Tibial nerve (tissue), 4 donors: ENCODE results near the gene SRGAP2C. TPM values are rescaled to one million over a fixed set of nuclear protein-coding genes. Genes with fewer than 3 reads are reported as not detected.
"Not testable (repeated sequence)": the region's sequence is repeated elsewhere in the genome, so short reads cannot be mapped to it uniquely, and the experiment has no call there.

Experiments
- DNase-seq, 2 donors: peaks; one replicate each; pipeline ENCODE4 v3.0.0-alpha.2; 2019; ENCODE audit warnings: low spot score in 2 of 2
- H3K27ac ChIP-seq, 4 donors: fragments of 200-600 bp; sonication (generic) in 3 of 4; one replicate each; pipeline ENCODE4 v1.5.1; 2017 to 2019; ENCODE audit warnings: mild to moderate bottlenecking in 1 of 4
- H3K27me3 ChIP-seq, 2 donors: fragments of 200-600 bp; sonication (generic) in 1 of 2; one replicate each; pipeline versions ENCODE4 v1.5.1 to v1.6.0; 2017 to 2019
- H3K36me3 ChIP-seq, 3 donors: fragments of 200-600 bp; sonication (generic); one replicate each; pipeline ENCODE4 v1.5.1; 2018 to 2019
- H3K4me1 ChIP-seq, 4 donors: fragments of 200-600 bp; sonication (generic) in 3 of 4; one replicate each; pipeline ENCODE4 v1.5.1; 2017 to 2019
- H3K4me3 ChIP-seq, 4 donors: fragments of 200-600 bp; sonication (generic) in 3 of 4; one replicate each; pipeline ENCODE4 v1.5.1; 2017 to 2019; ENCODE audit warnings: mild to moderate bottlenecking in 1 of 4, moderate library complexity in 1 of 4
- H3K9me3 ChIP-seq, 4 donors: fragments of 200-600 bp; sonication (generic) in 3 of 4; one replicate each; pipeline ENCODE4 v1.5.1; 2017 to 2019
- WGBS, 2 donors: methylation state at CpG; one replicate each; pipeline ENCODE4 v1.1.5; 2018; 5-methylcytosine and 5-hydroxymethylcytosine counted together
- total RNA-seq, 4 donors: library from RNA; depleted of rRNA; stranded (reverse); fragments of >200 nt; gene quantifications; one replicate each; pipeline ENCODE4 v1.1.0, GENCODE V29; 2016

Gene SRGAP2C
- total RNA-seq, 4 donors from 2014 or later = 42.0 to 70.4 (median 50.8) TPM

GRCh38 chr1:121197095-121197882 lies 12.5 kb downstream of the SRGAP2C start:
- not testable (repeated sequence) for H3K4me3 ChIP-seq, H3K4me1 ChIP-seq, H3K27ac ChIP-seq, DNase-seq, H3K9me3 ChIP-seq, H3K27me3 ChIP-seq, H3K36me3 ChIP-seq
- 85 to 100% methylated on average over 1 to 2 of the region's 7 CpGs for WGBS, 2 donors

GRCh38 chr1:121199763-121200162 lies 15.0 kb downstream of the SRGAP2C start:
- not testable (repeated sequence) for H3K4me1 ChIP-seq, H3K9me3 ChIP-seq, H3K4me3 ChIP-seq, H3K36me3 ChIP-seq, H3K27ac ChIP-seq, DNase-seq, H3K27me3 ChIP-seq
- 85 to 86% methylated on average over 1 of the region's 3 CpGs for WGBS, 2 donors

GRCh38 chr1:121200232-121200631 lies 15.5 kb downstream of the SRGAP2C start:
- not testable (repeated sequence) for H3K27ac ChIP-seq, H3K4me1 ChIP-seq, DNase-seq, H3K36me3 ChIP-seq, H3K27me3 ChIP-seq, H3K9me3 ChIP-seq, H3K4me3 ChIP-seq
- no CpG with 5 or more reads among the region's 1 CpG for WGBS, 2 donors

- H3K4me1 ChIP-seq, DNase-seq, H3K36me3 ChIP-seq, H3K27me3 ChIP-seq, H3K9me3 ChIP-seq, H3K4me3 ChIP-seq: not testable (repeated sequence)
- H3K27ac ChIP-seq = peak overlapping the region in 2 of 4 donors; percentile 52 to 70
- WGBS, 2 donors = 40 to 46% methylated on average over 9 of the region's 13 CpGs
Observed at GRCh38 chr1:121200985-121201981, 16.5 kb downstream of the SRGAP2C start.

- not testable (repeated sequence) for H3K4me1 ChIP-seq, H3K9me3 ChIP-seq, H3K27ac ChIP-seq, H3K36me3 ChIP-seq, DNase-seq, H3K4me3 ChIP-seq, H3K27me3 ChIP-seq
- 76 to 81% methylated on average over 3 of the region's 3 CpGs for WGBS, 2 donors
Observed at GRCh38 chr1:121202986-121203385, 18.2 kb downstream of the SRGAP2C start.

GRCh38 chr1:121205786-121206711 lies 21.3 kb downstream of the SRGAP2C start:
- WGBS, 2 donors = 7 to 48% methylated on average over 1 of the region's 8 CpGs
- H3K4me3 ChIP-seq, H3K9me3 ChIP-seq, H3K36me3 ChIP-seq, H3K4me1 ChIP-seq, H3K27me3 ChIP-seq, DNase-seq: not testable (repeated sequence)
- H3K27ac ChIP-seq = peak overlapping the region in 1 of 4 donors; percentile 18

- not testable (repeated sequence) for H3K27me3 ChIP-seq, H3K27ac ChIP-seq, H3K4me3 ChIP-seq, DNase-seq, H3K36me3 ChIP-seq, H3K4me1 ChIP-seq, H3K9me3 ChIP-seq
- 78 to 91% methylated on average over 1 of the region's 2 CpGs for WGBS, 2 donors
Observed at GRCh38 chr1:121207328-121207727, 22.6 kb downstream of the SRGAP2C start.

GRCh38 chr1:121208375-121208774 lies 23.6 kb downstream of the SRGAP2C start:
- H3K4me3 ChIP-seq = not testable (repeated sequence)

GRCh38 chr1:121210778-121211177 lies 26.0 kb downstream of the SRGAP2C start:
- not testable (repeated sequence) for H3K36me3 ChIP-seq, H3K27me3 ChIP-seq, H3K4me3 ChIP-seq, H3K4me1 ChIP-seq, H3K9me3 ChIP-seq, H3K27ac ChIP-seq, DNase-seq
- WGBS, 2 donors = 65 to 67% methylated on average over 2 of the region's 2 CpGs

More at GRCh38 chr1:121208375-121208774, 23.6 kb downstream of the SRGAP2C start:
- not testable (repeated sequence) for H3K9me3 ChIP-seq, DNase-seq, H3K36me3 ChIP-seq, H3K4me1 ChIP-seq, H3K27ac ChIP-seq, H3K27me3 ChIP-seq
- 67 to 84% methylated on average over 5 of the region's 6 CpGs for WGBS, 2 donors

GRCh38 chr1:121213491-121213890 lies 28.7 kb downstream of the SRGAP2C start:
- not testable (repeated sequence) for DNase-seq
- WGBS, 2 donors = 100% methylated on average over 1 to 3 of the region's 9 CpGs

GRCh38 chr1:121214544-121215156 lies 29.9 kb downstream of the SRGAP2C start:
- not testable (repeated sequence) for H3K9me3 ChIP-seq, H3K36me3 ChIP-seq, H3K27me3 ChIP-seq, H3K4me3 ChIP-seq, H3K27ac ChIP-seq, DNase-seq, H3K4me1 ChIP-seq
- 20% methylated on average over 1 of the region's 5 CpGs; no CpG with 5 or more reads in 1 of the 2 donors for WGBS, 2 donors

More at GRCh38 chr1:121213491-121213890, 28.7 kb downstream of the SRGAP2C start:
- H3K27me3 ChIP-seq, H3K36me3 ChIP-seq, H3K4me3 ChIP-seq, H3K27ac ChIP-seq, H3K4me1 ChIP-seq, H3K9me3 ChIP-seq: not testable (repeated sequence)

- not testable (repeated sequence) for H3K4me3 ChIP-seq, H3K9me3 ChIP-seq, H3K36me3 ChIP-seq, H3K4me1 ChIP-seq, H3K27me3 ChIP-seq, DNase-seq, H3K27ac ChIP-seq
- WGBS, 2 donors = no CpG with 5 or more reads among the region's 1 CpG
Observed at GRCh38 chr1:121215699-121216417, 31.1 kb downstream of the SRGAP2C start.
